Panc1 (cell line): Measurements from ENCODE around the gene SH3PXD2A. TPM values are rescaled to one million over a fixed set of nuclear protein-coding genes. Genes with fewer than 3 reads are reported as not detected.

Source experiments
- ATAC-seq: fragments of 200-7000 bp; cut with Tn5 transposase; 2 replicates; pipeline ENCODE4 v1.9.1; 2020; ENCODE audit warnings: mild to moderate bottlenecking, moderate library complexity
- BruUV-seq: library from RNA; stranded (reverse); fragments of 400-500 nt; replicated peaks from 2 replicates; lab custom pipeline; 2021; lab: Mats Ljungman, UMichigan
- CTCF ChIA-PET: fragments of 300-600 bp; sonication (Branson Sonifier 250); formaldehyde crosslinking; loops from one replicate; lab custom pipeline; 2022; ENCODE audit warnings: antibody characterized with exemption; lab: Charles Lee
- POLR2A ChIA-PET: fragments of 300-600 bp; sonication (Branson Sonifier 250); formaldehyde crosslinking; loops from one replicate; lab custom pipeline; 2022; ENCODE audit warnings: antibody characterized with exemption; lab: Charles Lee
- DNase-seq: peaks from one replicate; pipeline ENCODE4 v3.0.0-alpha.2; 2010; ENCODE audit warnings: low read depth, low spot score
- H3K27ac ChIP-seq: 2 replicates; pipeline ENCODE4 v1.5.1; 2011; ENCODE audit warnings: mild to moderate bottlenecking, low read length, inconsistent platforms
- H3K27me3 ChIP-seq: fragments of 200-500 bp; sonication (Bioruptor generic); 2 replicates; pipeline ENCODE4 v1.6.0; 2014; ENCODE audit warnings: low read length, inconsistent platforms; ENCODE audit not compliant: control insufficient read depth, insufficient read depth
- H3K36me3 ChIP-seq: fragments of 200-500 bp; sonication (Bioruptor generic); 2 replicates; pipeline ENCODE4 v1.5.1; 2014; ENCODE audit warnings: inconsistent platforms, mild to moderate bottlenecking, low read length, moderate library complexity; ENCODE audit not compliant: control insufficient read depth, insufficient read depth
- H3K4me1 ChIP-seq: 2 replicates; pipeline ENCODE4 v1.5.1; 2011; ENCODE audit warnings: inconsistent platforms, mild to moderate bottlenecking, low read length, moderate library complexity; ENCODE audit not compliant: control insufficient read depth, insufficient read depth
- H3K4me3 ChIP-seq, 2 experiments: 2 replicates each; pipeline ENCODE4 v1.5.1; 2011 to 2012; ENCODE audit warnings: low read depth in 2 of 2, low read length in 2 of 2, mild to moderate bottlenecking in 2 of 2, inconsistent platforms in 1 of 2, moderate library complexity in 1 of 2
- H3K9me3 ChIP-seq: fragments of 200-500 bp; sonication (Bioruptor generic); 2 replicates; pipeline ENCODE4 v1.5.1; 2014; ENCODE audit warnings: low read depth, mild to moderate bottlenecking, inconsistent platforms, low read length, moderate library complexity; ENCODE audit not compliant: control insufficient read depth, insufficient read depth
- POLR2AphosphoS5 ChIP-seq: IDR thresholded peaks from 2 replicates; pipeline ENCODE4 v1.6.1; 2012; ENCODE audit warnings: mild to moderate bottlenecking, low read depth, low read length, moderate library complexity
- SIN3A ChIP-seq: IDR thresholded peaks from 2 replicates; pipeline ENCODE4 v1.6.1; 2012; ENCODE audit warnings: low read depth, mild to moderate bottlenecking, low read length, moderate library complexity, borderline replicate concordance; ENCODE audit not compliant: insufficient read depth
- TCF7L2 ChIP-seq: IDR thresholded peaks from 2 replicates; pipeline ENCODE4 v1.6.1; 2011; ENCODE audit warnings: mild to moderate bottlenecking, low read depth, low read length, inconsistent platforms
- in situ Hi-C: cut with HindIII; loops from 2 replicates; pipeline ENCODE4 v1.10.0; 2016; ENCODE audit warnings: low sequenced_read_pairs, low pct_unique_long_range_greater_than_20kb
- intact Hi-C: fragments of 100-400 bp; cut with micrococcal nuclease; formaldehyde crosslinking; loops from one replicate; pipeline ENCODE4 v1.10.0; 2022; ENCODE audit not compliant: unreplicated experiment
- total RNA-seq: library from RNA; stranded (reverse); gene quantifications from one replicate; pipeline ENCODE4 v1.2.1, GENCODE V29; 2021; ENCODE audit not compliant: unreplicated experiment
- TF ChIP-seq, protein P1 (sequence below), 2 experiments: IDR thresholded peaks; 2 replicates each; pipeline ENCODE4 v1.6.1; 2011 to 2012; ENCODE audit warnings: low read depth in 2 of 2, control low read depth in 1 of 2, low read length in 1 of 2, mild to moderate bottlenecking in 1 of 2, moderate library complexity in 1 of 2; ENCODE audit not compliant: insufficient read depth in 1 of 2
- TF ChIP-seq, protein P2 (sequence below): fragments of 450-650 bp; IDR thresholded peaks from 2 replicates; pipeline ENCODE4 v1.5.1; 2017; ENCODE audit warnings: mild to moderate bottlenecking

The SH3PXD2A gene
- total RNA-seq, 1 experiment from 2014 or later, result 5.7 TPM

DNA sequence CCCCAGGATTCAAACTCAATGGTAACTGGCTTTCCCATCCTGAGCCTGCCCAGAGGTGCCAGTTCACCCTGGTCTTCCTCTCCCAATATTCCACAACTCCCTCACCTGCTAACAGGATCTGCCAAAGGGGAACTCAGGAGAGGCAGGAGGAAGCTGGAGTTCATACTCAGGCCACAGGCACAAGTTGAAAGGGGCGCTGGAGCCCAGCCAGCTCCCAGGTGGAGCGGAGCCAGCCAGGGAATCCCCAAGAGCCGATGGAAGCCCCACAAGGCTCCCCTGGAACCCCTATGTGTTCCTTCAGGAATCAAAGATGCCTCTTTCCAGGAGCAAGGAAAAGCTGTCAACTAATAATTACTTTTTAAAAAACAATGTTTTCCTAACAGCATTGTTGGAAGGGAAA lies 63.5 kb downstream of the SH3PXD2A start:
- in situ Hi-C loops, result no loop called here

DNA sequence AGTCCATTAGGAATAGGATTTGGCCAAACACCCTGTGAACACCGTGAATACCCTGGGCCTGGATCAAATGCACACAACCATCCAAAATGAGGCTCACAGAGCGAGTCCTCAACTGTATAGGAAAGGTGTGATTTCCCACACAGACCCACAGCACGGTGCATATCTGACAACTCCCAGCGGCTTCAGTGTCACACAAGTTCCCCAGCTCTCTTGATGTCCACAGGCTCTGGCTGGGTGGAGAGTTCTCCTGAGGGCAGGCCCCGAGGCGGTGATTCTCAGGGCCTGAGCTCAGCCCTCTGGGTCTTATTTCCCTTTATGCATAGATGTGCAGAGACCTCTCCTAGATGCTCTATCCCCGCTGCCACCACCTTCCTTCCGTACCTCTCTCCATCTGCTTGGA lies 64.1 kb downstream of the SH3PXD2A start:
- Histone ChIP-seq H3K4me3 (no peak overlapping the region), H3K4me1 (peaks cover 7% of the 10 kb centered on the region), H3K36me3 (no peaks in the 10 kb centered on the region), H3K27ac (no peak overlapping the region), H3K9me3 (no peaks in the 10 kb centered on the region), H3K27me3 (no peaks in the 10 kb centered on the region)
- in situ Hi-C loops, result no loop called here
- ChIA-PET CTCF (no interaction called here), POLR2A (no interaction called here)
- TF ChIP-seq TCF7L2, result no peak
- no peak for TF ChIP-seq SIN3A
- TF ChIP-seq, protein P1, sequence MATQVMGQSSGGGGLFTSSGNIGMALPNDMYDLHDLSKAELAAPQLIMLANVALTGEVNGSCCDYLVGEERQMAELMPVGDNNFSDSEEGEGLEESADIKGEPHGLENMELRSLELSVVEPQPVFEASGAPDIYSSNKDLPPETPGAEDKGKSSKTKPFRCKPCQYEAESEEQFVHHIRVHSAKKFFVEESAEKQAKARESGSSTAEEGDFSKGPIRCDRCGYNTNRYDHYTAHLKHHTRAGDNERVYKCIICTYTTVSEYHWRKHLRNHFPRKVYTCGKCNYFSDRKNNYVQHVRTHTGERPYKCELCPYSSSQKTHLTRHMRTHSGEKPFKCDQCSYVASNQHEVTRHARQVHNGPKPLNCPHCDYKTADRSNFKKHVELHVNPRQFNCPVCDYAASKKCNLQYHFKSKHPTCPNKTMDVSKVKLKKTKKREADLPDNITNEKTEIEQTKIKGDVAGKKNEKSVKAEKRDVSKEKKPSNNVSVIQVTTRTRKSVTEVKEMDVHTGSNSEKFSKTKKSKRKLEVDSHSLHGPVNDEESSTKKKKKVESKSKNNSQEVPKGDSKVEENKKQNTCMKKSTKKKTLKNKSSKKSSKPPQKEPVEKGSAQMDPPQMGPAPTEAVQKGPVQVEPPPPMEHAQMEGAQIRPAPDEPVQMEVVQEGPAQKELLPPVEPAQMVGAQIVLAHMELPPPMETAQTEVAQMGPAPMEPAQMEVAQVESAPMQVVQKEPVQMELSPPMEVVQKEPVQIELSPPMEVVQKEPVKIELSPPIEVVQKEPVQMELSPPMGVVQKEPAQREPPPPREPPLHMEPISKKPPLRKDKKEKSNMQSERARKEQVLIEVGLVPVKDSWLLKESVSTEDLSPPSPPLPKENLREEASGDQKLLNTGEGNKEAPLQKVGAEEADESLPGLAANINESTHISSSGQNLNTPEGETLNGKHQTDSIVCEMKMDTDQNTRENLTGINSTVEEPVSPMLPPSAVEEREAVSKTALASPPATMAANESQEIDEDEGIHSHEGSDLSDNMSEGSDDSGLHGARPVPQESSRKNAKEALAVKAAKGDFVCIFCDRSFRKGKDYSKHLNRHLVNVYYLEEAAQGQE (IDR thresholded peaks at IDR 0.05; ENCODE audit: insufficient read depth in 1 of 2, low read depth in 2 of 2, low read length in 1 of 2), result no peak
- no peak for TF ChIP-seq POLR2AphosphoS5
- TF ChIP-seq, protein P2, sequence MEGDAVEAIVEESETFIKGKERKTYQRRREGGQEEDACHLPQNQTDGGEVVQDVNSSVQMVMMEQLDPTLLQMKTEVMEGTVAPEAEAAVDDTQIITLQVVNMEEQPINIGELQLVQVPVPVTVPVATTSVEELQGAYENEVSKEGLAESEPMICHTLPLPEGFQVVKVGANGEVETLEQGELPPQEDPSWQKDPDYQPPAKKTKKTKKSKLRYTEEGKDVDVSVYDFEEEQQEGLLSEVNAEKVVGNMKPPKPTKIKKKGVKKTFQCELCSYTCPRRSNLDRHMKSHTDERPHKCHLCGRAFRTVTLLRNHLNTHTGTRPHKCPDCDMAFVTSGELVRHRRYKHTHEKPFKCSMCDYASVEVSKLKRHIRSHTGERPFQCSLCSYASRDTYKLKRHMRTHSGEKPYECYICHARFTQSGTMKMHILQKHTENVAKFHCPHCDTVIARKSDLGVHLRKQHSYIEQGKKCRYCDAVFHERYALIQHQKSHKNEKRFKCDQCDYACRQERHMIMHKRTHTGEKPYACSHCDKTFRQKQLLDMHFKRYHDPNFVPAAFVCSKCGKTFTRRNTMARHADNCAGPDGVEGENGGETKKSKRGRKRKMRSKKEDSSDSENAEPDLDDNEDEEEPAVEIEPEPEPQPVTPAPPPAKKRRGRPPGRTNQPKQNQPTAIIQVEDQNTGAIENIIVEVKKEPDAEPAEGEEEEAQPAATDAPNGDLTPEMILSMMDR, result no peak
- intact Hi-C loops, result no loop called here
- no peak for ATAC-seq
- no TSS peak for BruUV-seq
- no peak for DNase-seq

More for the DNA sequence above, 63.5 kb downstream of the SH3PXD2A start:
- TF ChIP-seq SIN3A (no peak), TCF7L2 (no peak), POLR2AphosphoS5 (no peak)
- TF ChIP-seq, protein P1 (IDR thresholded peaks at IDR 0.05; ENCODE audit: insufficient read depth in 1 of 2, low read depth in 2 of 2, low read length in 1 of 2), result no peak
- TF ChIP-seq, protein P2, result no peak
- Histone ChIP-seq H3K9me3 (no peaks in the 10 kb centered on the region), H3K4me3 (no peak overlapping the region), H3K27ac (no peak overlapping the region), H3K27me3 (no peaks in the 10 kb centered on the region), H3K4me1 (peaks cover 7% of the 10 kb centered on the region), H3K36me3 (no peaks in the 10 kb centered on the region)
- intact Hi-C loops, result no loop called here
- ChIA-PET POLR2A (no interaction called here), CTCF (no interaction called here)
- no peak for ATAC-seq
- DNase-seq, result no peak
- no TSS peak for BruUV-seq
